ENCODE data around the gene RALGDS.
"Not testable (repeated sequence)": the region's sequence is repeated elsewhere in the genome, so short reads cannot be mapped to it uniquely, and the experiment has no call there.

RALGDS gene

GRCh38 chr9:133121198-133121914, at the start of gene RALGDS:
TSS of gene RALGDS (minus strand) at chr9:133121240. CDS start at chr9:133121154, 86 bp downstream.
- TF ChIP-seq CTCF (IDR thresholded peaks at IDR 0.05), result no peak
- no peak for TF ChIP-seq ZFX (IDR thresholded peaks at IDR 0.05; ENCODE audit: borderline replicate concordance)
- peak within 1 kb of the TSS; percentile 51 for H3K27ac ChIP-seq

- no peak overlapping the region for H3K27ac ChIP-seq
- no peak for TF ChIP-seq CTCF (IDR thresholded peaks at IDR 0.05)
- no peak for TF ChIP-seq ZFX (IDR thresholded peaks at IDR 0.05; ENCODE audit: borderline replicate concordance)
Measured at GRCh38 chr9:133170716-133171115, 49.7 kb upstream of the RALGDS start.

- H3K27ac ChIP-seq, result not testable (repeated sequence)
Measured at GRCh38 chr9:133169687-133170086, 48.6 kb upstream of the RALGDS start.

GRCh38 chr9:133169102-133169501, 48.1 kb upstream of the RALGDS start:
- no peak overlapping the region for H3K27ac ChIP-seq
- TF ChIP-seq CTCF (IDR thresholded peaks at IDR 0.05) (no peak), ZFX (IDR thresholded peaks at IDR 0.05; ENCODE audit: borderline replicate concordance) (no peak)

GRCh38 chr9:133168432-133168831, 47.4 kb upstream of the RALGDS start:
- no peak overlapping the region for H3K27ac ChIP-seq

GRCh38 chr9:133167769-133168168, 46.7 kb upstream of the RALGDS start:
- no peak overlapping the region for H3K27ac ChIP-seq
- TF ChIP-seq CTCF (IDR thresholded peaks at IDR 0.05) (no peak), ZFX (IDR thresholded peaks at IDR 0.05; ENCODE audit: borderline replicate concordance) (no peak)

More at GRCh38 chr9:133168432-133168831, 47.4 kb upstream of the RALGDS start:
- no peak for TF ChIP-seq ZFX (IDR thresholded peaks at IDR 0.05; ENCODE audit: borderline replicate concordance)
- no peak for TF ChIP-seq CTCF (IDR thresholded peaks at IDR 0.05)

GRCh38 chr9:133167096-133167730, 46.2 kb upstream of the RALGDS start:
- TF ChIP-seq CTCF (IDR thresholded peaks at IDR 0.05), result no peak
- TF ChIP-seq ZFX (IDR thresholded peaks at IDR 0.05; ENCODE audit: borderline replicate concordance), result no peak
- no peak overlapping the region for H3K27ac ChIP-seq
